BJ (cell line): ENCODE data around the gene PLEKHH1. TPM values are rescaled to one million over a fixed set of nuclear protein-coding genes. Genes with fewer than 3 reads are reported as not detected.

ENCODE experiments used
- CTCF ChIA-PET: fragments of 350-600 bp; formaldehyde crosslinking; extraction: SDS; loops from one replicate; lab custom pipeline; 2021; ENCODE audit warnings: antibody characterized with exemption, inconsistent platforms; lab: Yijun Ruan, JAX
- POLR2A ChIA-PET: fragments of 300-600 bp; sonication (Branson Sonifier 250); formaldehyde crosslinking; extraction: SDS; loops from one replicate; lab custom pipeline; 2021; ENCODE audit warnings: antibody characterized with exemption; lab: Charles Lee
- DNase-seq: peaks from one replicate; pipeline ENCODE4 v3.0.0-alpha.2; 2011; ENCODE audit warnings: low read depth
- H3K27me3 ChIP-seq: 2 replicates; pipeline ENCODE4 v1.6.0; 2011; ENCODE audit warnings: low read length; ENCODE audit not compliant: control insufficient read depth, insufficient read depth
- H3K36me3 ChIP-seq: 2 replicates; pipeline ENCODE4 v1.5.1; 2011; ENCODE audit warnings: low read length; ENCODE audit not compliant: control insufficient read depth, insufficient read depth
- H3K4me3 ChIP-seq: 2 replicates; pipeline ENCODE4 v1.5.1; 2011; ENCODE audit warnings: low read depth, mild to moderate bottlenecking, control low read depth, low read length
- CTCF ChIP-seq: IDR thresholded peaks from 2 replicates; pipeline ENCODE4 v1.5.1; 2011; ENCODE audit warnings: low read depth, mild to moderate bottlenecking, control low read depth, inconsistent platforms, low read length, moderate library complexity; ENCODE audit not compliant: insufficient read depth
- polyA plus RNA-seq: library from polyadenylated mRNA; depleted of rRNA; stranded (reverse); fragments of >200 nt; gene quantifications from 2 replicates; pipeline ENCODE4 v1.2.3, GENCODE V29; 2011

Gene PLEKHH1
- polyA plus RNA-seq, 1 experiment = 0.16 TPM

- no peak for DNase-seq
- no peak for TF ChIP-seq CTCF
- Histone ChIP-seq H3K4me3 (no peak overlapping the region), H3K27me3 (no peaks in the 10 kb centered on the region; the same call in 1 of the 2 replicates), H3K36me3 (no peaks in the 10 kb centered on the region)
- CTCF ChIA-PET = interaction anchor here (1.2 to 13.8 kb wide), 6 partner anchors 8 to 150 kb away, joined by 3 to 189 read pairs (median 45); partner anchors contain the start of gene RDH12
- POLR2A ChIA-PET = no interaction called here
These were observed 46.0 kb downstream of the PLEKHH1 start for GRCh38 chr14:67579040-67579439.

- POLR2A ChIA-PET = no interaction called here
These were observed 46.5 kb downstream of the PLEKHH1 start for GRCh38 chr14:67579636-67580035.

GRCh38 chr14:67580336-67581171, 47.5 kb downstream of the PLEKHH1 start:
- no peak for DNase-seq
- no peak for TF ChIP-seq CTCF
- no peaks in the 10 kb centered on the region for H3K36me3 ChIP-seq
- POLR2A ChIA-PET = no interaction called here
- H3K4me3 ChIP-seq = no peak overlapping the region
- CTCF ChIA-PET = interaction anchor here (0.7 to 13.8 kb wide), 11 partner anchors 8 to 152 kb away, joined by 3 to 189 read pairs (median 7); partner anchors contain the start of genes PLEKHH1 and RDH12
- H3K27me3 ChIP-seq = no peaks in the 10 kb centered on the region; the same call in 1 of the 2 replicates

More at GRCh38 chr14:67579636-67580035, 46.5 kb downstream of the PLEKHH1 start:
- Histone ChIP-seq H3K4me3 (no peak overlapping the region), H3K36me3 (no peaks in the 10 kb centered on the region), H3K27me3 (no peaks in the 10 kb centered on the region; the same call in 1 of the 2 replicates)
- CTCF ChIA-PET = interaction anchor here (0.7 to 13.8 kb wide), 7 partner anchors 9 to 151 kb away, joined by 3 to 189 read pairs (median 11); partner anchors contain the start of gene RDH12
- TF ChIP-seq CTCF = no peak
- no peak for DNase-seq

GRCh38 chr14:67581643-67582042, 48.6 kb downstream of the PLEKHH1 start:
- ChIA-PET POLR2A (no interaction called here), CTCF (interaction anchor here (1.0 to 13.8 kb wide), 9 partner anchors 9 to 153 kb away, joined by 3 to 189 read pairs (median 7); partner anchors contain the start of genes PLEKHH1 and RDH12)
- DNase-seq = no peak
- Histone ChIP-seq H3K4me3 (no peak overlapping the region), H3K36me3 (no peaks in the 10 kb centered on the region), H3K27me3 (no peaks in the 10 kb centered on the region)
- TF ChIP-seq CTCF = no peak

- CTCF ChIA-PET = interaction anchor here (1.0 to 13.8 kb wide), 9 partner anchors 9 to 153 kb away, joined by 3 to 189 read pairs (median 7); partner anchors contain the start of genes PLEKHH1 and RDH12
- POLR2A ChIA-PET = no interaction called here
- 0 out of 2 replicates have a peak, but pooled peaks have one; percentile 3 for TF ChIP-seq CTCF
- no peak for DNase-seq
- H3K36me3 ChIP-seq = no peaks in the 10 kb centered on the region
- no peak overlapping the region for H3K4me3 ChIP-seq
- no peaks in the 10 kb centered on the region for H3K27me3 ChIP-seq
These were observed 49.0 kb downstream of the PLEKHH1 start for GRCh38 chr14:67582061-67582460.
